Measurements from ENCODE around the gene PLAC9. TPM values are rescaled to one million over a fixed set of nuclear protein-coding genes. Genes with fewer than 3 reads are reported as not detected.

PLAC9 gene
- total and polyA plus RNA-seq, 9 donors = 3.1 to 16.9 (median 6.7) TPM

DNA sequence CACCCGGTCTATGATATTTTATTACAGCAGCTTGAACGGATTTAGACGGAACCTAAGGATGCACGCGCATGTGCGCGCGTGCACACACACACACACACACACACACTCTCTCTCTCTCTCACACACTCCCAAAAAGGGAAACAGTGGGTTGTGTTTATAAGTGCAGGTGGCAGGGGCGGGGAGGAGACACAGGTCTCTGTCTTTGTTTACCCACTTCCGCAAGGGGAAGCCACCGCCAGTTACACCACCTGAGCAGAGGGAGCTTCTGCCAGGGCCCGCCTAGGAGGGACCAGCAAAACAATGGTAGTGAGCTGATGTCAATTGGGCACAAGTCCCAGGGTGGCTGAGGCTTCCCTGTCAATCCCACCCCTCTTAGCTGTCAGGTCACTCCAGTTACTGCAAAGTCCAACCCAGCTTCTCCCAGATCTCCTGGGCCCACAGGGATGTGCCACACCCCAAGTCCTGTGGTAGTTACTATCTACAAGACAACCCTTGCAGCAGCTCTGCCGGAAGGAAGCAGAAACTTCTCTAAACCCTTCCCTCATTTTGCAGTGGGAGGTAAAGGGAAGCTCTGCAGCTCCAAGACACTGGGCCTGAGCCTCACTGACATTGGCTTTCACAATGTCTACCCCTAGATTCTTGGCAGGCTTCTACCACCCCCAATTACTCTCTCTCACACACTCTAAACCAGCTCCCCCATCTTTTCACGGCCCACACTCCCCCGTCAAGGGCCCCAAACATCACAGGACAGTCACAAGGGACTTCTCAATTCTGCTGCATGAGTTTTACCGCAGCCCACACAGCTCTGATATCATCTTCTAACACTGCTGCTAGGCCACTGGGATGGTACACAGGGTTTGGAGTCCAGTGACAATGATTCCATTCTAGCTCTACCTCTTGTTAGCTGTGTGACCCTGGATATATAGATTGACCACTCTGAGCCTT lies 55.2 kb downstream of the PLAC9 start:
- intact Hi-C loops (cut with DNase I) = no loop called here
- TF ChIP-seq EP300 (IDR thresholded peaks at IDR 0.05) (no peak), POLR2A (IDR thresholded peaks at IDR 0.05) (no peak)
- TF ChIP-seq, protein P1, sequence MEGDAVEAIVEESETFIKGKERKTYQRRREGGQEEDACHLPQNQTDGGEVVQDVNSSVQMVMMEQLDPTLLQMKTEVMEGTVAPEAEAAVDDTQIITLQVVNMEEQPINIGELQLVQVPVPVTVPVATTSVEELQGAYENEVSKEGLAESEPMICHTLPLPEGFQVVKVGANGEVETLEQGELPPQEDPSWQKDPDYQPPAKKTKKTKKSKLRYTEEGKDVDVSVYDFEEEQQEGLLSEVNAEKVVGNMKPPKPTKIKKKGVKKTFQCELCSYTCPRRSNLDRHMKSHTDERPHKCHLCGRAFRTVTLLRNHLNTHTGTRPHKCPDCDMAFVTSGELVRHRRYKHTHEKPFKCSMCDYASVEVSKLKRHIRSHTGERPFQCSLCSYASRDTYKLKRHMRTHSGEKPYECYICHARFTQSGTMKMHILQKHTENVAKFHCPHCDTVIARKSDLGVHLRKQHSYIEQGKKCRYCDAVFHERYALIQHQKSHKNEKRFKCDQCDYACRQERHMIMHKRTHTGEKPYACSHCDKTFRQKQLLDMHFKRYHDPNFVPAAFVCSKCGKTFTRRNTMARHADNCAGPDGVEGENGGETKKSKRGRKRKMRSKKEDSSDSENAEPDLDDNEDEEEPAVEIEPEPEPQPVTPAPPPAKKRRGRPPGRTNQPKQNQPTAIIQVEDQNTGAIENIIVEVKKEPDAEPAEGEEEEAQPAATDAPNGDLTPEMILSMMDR (IDR thresholded peaks at IDR 0.05) = no peak
- no peaks in the 10 kb centered on the region for H3K36me3 ChIP-seq
- WGBS, 3 donors = 77 to 84% (median 81%) methylated on average over 16 of the region's 16 CpGs
- H3K27me3 ChIP-seq = no peaks in the 10 kb centered on the region
- no peaks in the 10 kb centered on the region for H3K9me3 ChIP-seq
- peaks cover 19% of the 10 kb centered on the region for H3K4me1 ChIP-seq (ENCODE audit: insufficient read depth)
- peak in 1 of 5 donors; percentile 30 for DNase-seq
- H3K4me3 ChIP-seq = no peak overlapping the region
- no peak overlapping the region for H3K27ac ChIP-seq

GRCh38 chr10:80188713-80189112 lies 56.2 kb downstream of the PLAC9 start:
- peak in 2 of 5 donors; percentile 8 to 15 for DNase-seq
- intact Hi-C loops (cut with DNase I) = no loop called here
- 93 to 94% (median 93%) methylated on average over 9 of the region's 9 CpGs for WGBS, 3 donors
- Histone ChIP-seq H3K4me3 (no peak overlapping the region), H3K9me3 (no peaks in the 10 kb centered on the region), H3K4me1 (ENCODE audit: insufficient read depth) (peaks cover 15% of the 10 kb centered on the region), H3K36me3 (no peaks in the 10 kb centered on the region), H3K27me3 (no peaks in the 10 kb centered on the region), H3K27ac (no peak overlapping the region)
- no peak for TF ChIP-seq POLR2A (IDR thresholded peaks at IDR 0.05)
- no peak for TF ChIP-seq EP300 (IDR thresholded peaks at IDR 0.05)
- TF ChIP-seq, protein P1 (IDR thresholded peaks at IDR 0.05) = no peak

- Histone ChIP-seq H3K36me3 (no peaks in the 10 kb centered on the region), H3K9me3 (no peaks in the 10 kb centered on the region), H3K27me3 (no peaks in the 10 kb centered on the region), H3K4me1 (ENCODE audit: insufficient read depth) (peaks cover 11% of the 10 kb centered on the region), H3K27ac (no peak overlapping the region), H3K4me3 (no peak overlapping the region)
- 83 to 91% (median 88%) methylated on average over 16 of the region's 16 CpGs for WGBS, 3 donors
- peak in 2 of 5 donors; percentile 12 to 15 for DNase-seq
- intact Hi-C loops (cut with DNase I) = no loop called here
- TF ChIP-seq EP300 (IDR thresholded peaks at IDR 0.05) = no peak
- TF ChIP-seq, protein P1 (IDR thresholded peaks at IDR 0.05) = no peak
- TF ChIP-seq POLR2A (IDR thresholded peaks at IDR 0.05) = no peak
Observed at GRCh38 chr10:80191589-80192270, 59.2 kb downstream of the PLAC9 start.

- Histone ChIP-seq H3K27ac (no peak overlapping the region), H3K36me3 (no peaks in the 10 kb centered on the region), H3K27me3 (no peaks in the 10 kb centered on the region), H3K4me3 (no peak overlapping the region), H3K4me1 (ENCODE audit: insufficient read depth) (peaks cover 9% of the 10 kb centered on the region), H3K9me3 (no peaks in the 10 kb centered on the region)
- DNase-seq = no peak
- intact Hi-C loops (cut with DNase I) = no loop called here
- no peak for TF ChIP-seq EP300 (IDR thresholded peaks at IDR 0.05)
- no peak for TF ChIP-seq POLR2A (IDR thresholded peaks at IDR 0.05)
Observed at GRCh38 chr10:80192553-80192952, 60.0 kb downstream of the PLAC9 start.
